KG1 (cell line): ENCODE results near the gene SLC44A3.

Experiments
- DNase-seq: peaks from one replicate; lab custom pipeline; 2025; lab: John Stamatoyannopoulos, UW

Gene SLC44A3

GRCh38 chr1:94875794-94876193 is 55.6 kb downstream of the SLC44A3 start:
- no peak for DNase-seq

- DNase-seq: no peak
These were observed 56.2 kb downstream of the SLC44A3 start for GRCh38 chr1:94876362-94876761.

DNA sequence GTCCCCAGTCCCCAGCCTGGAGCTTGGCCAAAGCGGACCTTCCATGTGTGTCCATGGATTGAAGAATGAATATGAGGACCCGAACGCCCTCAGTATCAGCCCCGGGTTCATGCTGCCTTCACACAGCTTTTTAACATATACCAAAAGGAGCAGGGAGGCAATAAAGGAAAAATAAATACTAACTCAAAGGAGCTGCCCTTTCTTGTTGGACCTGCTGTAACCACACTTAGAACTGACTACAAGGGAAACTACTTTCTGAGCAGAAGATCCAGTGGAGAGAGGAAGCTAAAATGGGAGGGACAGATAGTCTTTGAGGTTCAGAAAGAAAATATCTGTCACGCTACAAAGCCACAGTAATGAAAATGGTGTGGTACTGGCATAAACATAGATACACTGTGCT is 58.2 kb downstream of the SLC44A3 start:
- DNase-seq: no peak

DNA sequence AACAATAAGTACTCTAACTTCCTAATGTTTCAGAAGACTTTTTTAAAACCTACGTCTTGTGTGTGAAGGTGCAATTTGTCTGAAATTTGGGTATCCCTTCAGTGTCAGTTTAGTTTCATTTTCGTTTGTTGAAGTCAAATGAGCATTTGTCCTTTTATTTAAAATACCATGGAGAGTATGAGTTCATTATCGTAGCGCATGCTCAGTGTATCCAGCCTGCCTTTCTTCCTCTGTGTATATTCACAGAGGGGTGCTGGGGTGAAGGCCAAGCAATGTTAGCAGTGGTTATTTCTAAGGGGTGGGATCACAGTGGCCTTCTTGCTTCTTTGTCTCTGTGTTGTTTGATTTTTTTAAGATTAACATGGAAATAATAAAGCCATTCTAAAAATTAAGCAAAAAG is 63.5 kb downstream of the SLC44A3 start:
- DNase-seq: no peak

- DNase-seq: no peak
These were observed 63.9 kb downstream of the SLC44A3 start for GRCh38 chr1:94884106-94884505.

DNA sequence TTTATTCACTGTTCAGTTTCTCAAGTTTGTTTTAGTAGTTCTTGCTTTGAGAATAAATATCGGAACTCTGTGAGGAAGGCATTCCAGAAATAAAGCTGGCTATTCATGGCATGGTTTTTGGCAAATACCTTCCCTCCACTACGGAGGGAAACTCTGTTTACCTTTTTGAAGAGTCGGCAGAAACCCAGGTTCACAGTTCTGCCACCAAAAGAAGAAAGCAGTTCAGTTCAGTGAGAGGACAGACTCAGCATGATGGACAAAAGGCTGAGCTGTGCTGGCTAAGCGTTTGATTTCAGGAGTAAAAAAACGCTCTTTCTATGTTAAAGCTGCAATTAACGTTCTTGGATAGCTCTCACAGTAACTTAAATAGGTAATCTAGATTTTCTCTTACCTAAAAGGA is 64.3 kb downstream of the SLC44A3 start:
- DNase-seq: no peak

GRCh38 chr1:94886361-94886760 is 66.2 kb downstream of the SLC44A3 start:
- DNase-seq: no peak

- DNase-seq: no peak
These were observed 66.9 kb downstream of the SLC44A3 start for GRCh38 chr1:94887106-94887505.

DNA sequence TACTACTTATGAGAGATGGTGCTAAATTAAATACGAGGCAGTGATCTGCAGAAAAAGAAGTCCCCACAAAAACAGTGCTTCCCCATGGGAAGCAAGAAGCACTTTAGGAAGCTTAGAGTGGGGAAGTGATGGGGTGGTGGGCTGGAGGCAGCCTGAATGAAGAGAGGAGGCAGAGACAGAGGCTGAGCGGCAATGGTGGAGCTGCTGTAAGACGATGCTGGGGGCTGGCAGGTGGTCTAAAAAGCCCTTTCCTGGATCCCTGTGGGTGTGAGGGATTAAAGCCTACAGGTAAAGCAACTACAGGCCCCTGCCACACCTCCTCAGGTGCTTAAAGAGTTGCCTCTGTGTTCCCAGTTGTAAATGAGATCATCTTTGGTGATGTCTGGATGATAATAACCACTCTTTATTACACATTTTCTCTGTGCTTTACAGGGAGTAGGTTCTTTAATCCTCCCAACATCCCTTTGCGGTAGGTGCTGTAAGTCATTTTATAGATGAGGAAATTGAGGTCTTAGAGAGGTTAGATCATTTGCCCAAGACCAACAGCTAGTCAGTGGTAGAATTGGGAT is 67.5 kb downstream of the SLC44A3 start:
- DNase-seq: no peak

- DNase-seq: no peak
These were observed 68.0 kb downstream of the SLC44A3 start for GRCh38 chr1:94888201-94888600.

DNA sequence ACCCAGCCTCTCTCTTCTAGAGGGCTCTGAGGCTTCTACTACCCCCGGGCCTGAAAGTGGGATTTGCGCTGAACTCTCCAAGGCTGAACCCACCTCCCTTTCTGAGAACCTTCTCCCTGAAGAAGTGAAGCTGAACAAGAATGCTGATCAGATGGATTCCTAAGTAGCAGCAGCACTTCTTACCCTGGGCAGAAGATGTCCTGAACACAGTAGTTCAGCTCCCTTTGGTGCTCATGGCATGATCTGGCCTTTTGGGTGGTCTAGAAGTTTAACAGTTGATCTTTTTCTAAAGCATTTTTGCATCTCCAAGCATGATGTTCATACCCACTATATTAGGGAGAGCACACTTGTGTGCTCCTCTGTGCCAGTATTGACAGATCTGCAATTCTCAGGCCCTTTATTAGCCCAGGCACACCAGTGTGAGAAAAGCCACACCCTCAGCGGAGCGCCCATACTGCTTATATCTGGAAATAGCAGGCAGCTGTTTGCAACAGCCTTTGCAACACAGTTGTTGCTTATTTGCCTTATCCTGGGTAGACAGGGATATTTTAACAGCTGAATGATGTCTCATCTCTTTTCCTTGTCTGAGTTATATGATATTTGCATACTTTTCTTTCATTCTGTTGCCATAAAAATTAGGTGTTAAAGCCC is 72.6 kb downstream of the SLC44A3 start:
- no peak for DNase-seq

- no peak for DNase-seq
These were observed 74.5 kb downstream of the SLC44A3 start for GRCh38 chr1:94894630-94895029.

- DNase-seq: no peak
These were observed 75.4 kb downstream of the SLC44A3 start for GRCh38 chr1:94895518-94895917.

- no peak for DNase-seq
These were observed 78.6 kb downstream of the SLC44A3 start for GRCh38 chr1:94898491-94899385.

GRCh38 chr1:94899756-94900155 is 79.6 kb downstream of the SLC44A3 start:
- no peak for DNase-seq

GRCh38 chr1:94901841-94902240 is 81.7 kb downstream of the SLC44A3 start:
- DNase-seq: no peak

DNA sequence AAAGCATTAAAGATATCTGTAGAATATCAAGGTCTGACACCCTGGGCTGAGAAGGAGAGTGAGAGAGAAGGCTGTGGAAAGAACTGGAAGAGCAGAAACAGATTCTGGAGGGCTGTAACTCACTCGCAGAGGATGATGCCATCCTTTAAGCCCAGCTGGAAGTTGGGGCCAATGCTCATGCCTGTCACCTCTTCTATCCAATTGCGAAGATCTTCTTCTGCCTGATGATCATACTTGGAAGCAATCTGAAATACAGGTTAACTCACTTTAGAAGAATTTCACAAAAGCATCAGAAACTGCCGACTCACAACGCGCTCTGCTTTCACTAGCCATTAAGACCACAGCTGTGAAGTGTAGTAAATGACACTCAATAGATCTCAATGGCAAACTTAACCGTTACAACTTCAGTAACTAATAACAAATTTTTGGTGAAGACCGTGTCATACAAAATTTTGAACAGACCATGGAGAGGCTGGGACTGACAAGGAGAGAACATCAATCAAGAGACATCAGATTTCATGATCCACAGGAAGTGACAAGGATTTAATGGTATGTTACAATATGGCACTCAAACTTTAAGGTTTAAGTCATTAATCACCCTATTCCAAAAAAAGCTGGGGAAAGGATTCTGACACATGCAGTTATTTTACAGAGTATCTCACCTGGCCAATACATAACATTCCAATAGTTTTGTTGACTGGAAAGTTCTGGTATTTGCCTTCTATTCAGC is 83.3 kb downstream of the SLC44A3 start:
- no peak for DNase-seq

DNA sequence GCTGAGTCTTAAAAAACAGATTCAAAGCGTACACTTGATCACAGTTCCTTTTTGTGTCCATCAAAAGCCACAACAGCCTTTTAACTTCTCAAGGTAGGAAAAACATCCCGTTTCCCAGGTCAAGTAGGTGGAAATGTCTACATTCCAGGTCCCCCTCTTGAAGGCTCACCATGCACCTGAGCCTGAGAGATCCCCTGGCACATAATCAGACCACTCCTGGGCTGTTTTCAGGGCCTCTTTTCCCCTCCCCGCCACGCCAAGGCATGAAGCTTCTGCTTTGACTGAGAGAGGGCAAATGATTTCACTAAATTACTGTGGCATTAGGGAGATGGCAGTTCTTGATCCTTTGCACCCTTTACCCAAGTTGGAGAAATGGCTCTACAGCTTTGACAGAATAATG is 85.0 kb downstream of the SLC44A3 start:
- no peak for DNase-seq

- DNase-seq: no peak
These were observed 86.2 kb downstream of the SLC44A3 start for GRCh38 chr1:94906382-94906781.

DNA sequence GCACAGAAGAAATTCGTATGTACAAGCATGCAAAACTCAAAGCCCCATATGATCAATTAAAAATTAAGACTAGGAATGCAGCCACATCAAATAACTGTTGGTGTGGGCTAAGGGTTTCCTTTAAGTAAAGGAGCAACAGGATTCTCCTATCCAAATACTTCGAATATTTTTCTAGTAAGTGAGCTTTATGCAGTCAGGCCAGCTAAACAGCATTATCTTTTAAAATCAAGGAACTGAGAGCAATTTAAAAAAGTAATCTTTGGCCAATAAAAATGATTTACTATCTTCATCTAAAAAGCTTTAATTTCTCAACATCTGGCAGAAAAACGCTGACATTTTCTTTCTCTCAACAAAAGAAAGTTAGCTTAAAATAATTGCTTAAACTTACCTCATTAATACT is 87.0 kb downstream of the SLC44A3 start:
- DNase-seq: no peak

DNA sequence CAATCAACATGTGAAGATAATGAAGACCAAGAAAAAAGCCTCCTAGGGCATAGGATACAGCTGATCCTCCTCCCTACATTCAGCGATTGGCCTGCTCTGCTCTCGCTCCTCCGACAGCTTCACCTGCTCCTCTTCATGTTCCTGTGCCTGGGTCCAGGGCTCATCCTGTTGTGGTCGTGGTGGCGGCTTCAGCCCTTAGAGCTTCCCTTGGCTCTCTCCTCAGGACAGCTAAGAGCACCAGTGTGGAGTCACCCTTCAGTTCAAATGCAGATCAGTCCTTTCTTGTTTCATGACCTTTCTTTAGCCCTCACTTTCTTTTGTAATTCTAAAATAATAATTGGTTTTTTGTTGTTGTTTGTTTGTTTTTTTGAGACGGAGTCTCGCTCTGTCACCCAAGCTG is 88.0 kb downstream of the SLC44A3 start:
- DNase-seq: no peak

DNA sequence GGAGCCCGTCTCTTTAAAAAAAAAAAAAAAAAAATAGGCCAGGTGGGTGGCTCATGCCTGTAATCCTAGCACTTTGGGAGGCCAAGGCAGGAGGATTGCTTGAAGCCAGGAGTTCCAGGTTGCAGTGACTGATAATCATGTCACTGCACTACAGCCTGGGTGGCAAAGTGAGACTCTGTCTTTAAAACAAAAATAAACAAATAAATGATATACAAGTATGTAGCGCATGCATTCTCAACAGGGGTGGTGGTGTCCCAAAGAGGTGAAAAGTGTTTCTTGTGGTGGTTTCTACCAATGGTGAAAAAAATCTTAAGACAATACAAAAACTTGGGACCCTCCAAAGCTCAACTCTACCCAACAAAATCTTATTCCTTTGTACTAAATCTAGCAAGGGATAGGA is 88.8 kb downstream of the SLC44A3 start:
- no peak for DNase-seq

DNA sequence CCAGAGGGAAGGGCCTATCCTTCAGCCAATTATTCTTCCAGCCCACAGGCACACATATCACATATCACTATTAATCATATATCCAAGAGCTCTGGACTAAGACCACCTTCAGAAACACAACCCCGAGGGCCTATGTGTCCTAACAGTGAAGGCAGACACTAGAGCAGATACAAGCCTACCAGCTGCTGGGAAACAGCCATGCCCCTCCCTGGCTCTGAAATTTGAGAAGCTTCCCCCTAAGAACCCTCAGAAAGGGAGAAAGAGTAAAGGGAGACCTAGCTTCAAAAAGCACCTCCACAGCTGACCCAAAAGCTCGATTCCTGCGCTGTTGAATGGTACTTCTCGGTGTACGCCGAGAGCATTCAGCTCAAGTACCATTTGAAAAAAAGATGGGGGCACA is 89.3 kb downstream of the SLC44A3 start:
- DNase-seq: no peak
